CD14-positive monocyte (primary cell): ENCODE data around the gene ADGRF3. TPM values are rescaled to one million over a fixed set of nuclear protein-coding genes. Genes with fewer than 3 reads are reported as not detected.

Experiments used
- DNase-seq, 3 donors: peaks; one replicate each; pipeline ENCODE4 v3.0.0-alpha.2; 2011 to 2022
- H2AFZ ChIP-seq: 2 replicates; pipeline ENCODE4 v1.6.0; 2012; ENCODE audit warnings: mild to moderate bottlenecking, low read depth, low read length, inconsistent platforms; ENCODE audit not compliant: insufficient read depth, poor library complexity, severe bottlenecking
- H3K27ac ChIP-seq, 2 donors: 1 replicate in 1 of 2; 2 replicates in 1 of 2; pipeline ENCODE4 v1.5.1; 2012 to 2013; ENCODE audit warnings: low read length in 2 of 2, control low read depth in 1 of 2, inconsistent platforms in 1 of 2, low read depth in 1 of 2, mild to moderate bottlenecking in 1 of 2
- H3K27me3 ChIP-seq, 2 donors: one replicate each; pipeline versions ENCODE4 v1.6.0 to v1.6.1; 2011 to 2013; ENCODE audit warnings: low read length in 2 of 2; ENCODE audit not compliant: control insufficient read depth in 2 of 2, insufficient read depth in 2 of 2
- H3K36me3 ChIP-seq, 2 donors: replicated peaks in 1 of 2; 1 replicate in 1 of 2; 2 replicates in 1 of 2; pipeline versions ENCODE4 v1.5.1 to v1.6.1; 2012 to 2013; ENCODE audit warnings: low read length in 2 of 2, control low read depth in 1 of 2, inconsistent platforms in 1 of 2, mild to moderate bottlenecking in 1 of 2; ENCODE audit not compliant: insufficient read depth in 2 of 2, control insufficient read depth in 1 of 2
- H3K4me1 ChIP-seq, 2 donors: 1 replicate in 1 of 2; 2 replicates in 1 of 2; pipeline versions ENCODE4 v1.5.1 to v1.6.1; 2012 to 2013; ENCODE audit warnings: low read length in 2 of 2, control low read depth in 1 of 2, inconsistent platforms in 1 of 2, mild to moderate bottlenecking in 1 of 2, moderate library complexity in 1 of 2; ENCODE audit not compliant: insufficient read depth in 2 of 2, control insufficient read depth in 1 of 2
- H3K4me2 ChIP-seq: replicated peaks from 2 replicates; pipeline ENCODE3; 2012; ENCODE audit warnings: low read length, moderate library complexity, mild to moderate bottlenecking; ENCODE audit not compliant: poor library complexity, severe bottlenecking; ENCODE audit errors: extremely low read depth
- H3K4me3 ChIP-seq, 3 experiments: fragments of 200-600 bp in 1 of 3; sonication (generic) in 1 of 3; replicated peaks in 1 of 3; 1 replicate in 2 of 3; 2 replicates in 1 of 3; pipeline ENCODE4 v1.5.1; 2011 to 2013; ENCODE audit warnings: low read length in 3 of 3, mild to moderate bottlenecking in 3 of 3, control low read depth in 2 of 3, low read depth in 2 of 3, inconsistent platforms in 1 of 3, moderate library complexity in 1 of 3
- H3K79me2 ChIP-seq: 2 replicates; pipeline ENCODE4 v1.6.0; 2012; ENCODE audit warnings: mild to moderate bottlenecking, control low read depth, inconsistent platforms, low read length, moderate library complexity; ENCODE audit not compliant: insufficient read depth
- H3K9ac ChIP-seq: 2 replicates; pipeline ENCODE4 v1.6.0; 2017; ENCODE audit warnings: low read length, mild to moderate bottlenecking; ENCODE audit not compliant: insufficient read depth, poor library complexity, severe bottlenecking
- H3K9me3 ChIP-seq, 2 donors: replicated peaks in 1 of 2; 1 replicate in 1 of 2; 2 replicates in 1 of 2; pipeline versions ENCODE4 v1.5.1 to v1.6.1; 2012 to 2013; ENCODE audit warnings: low read length in 2 of 2, control low read depth in 1 of 2; ENCODE audit not compliant: control insufficient read depth in 1 of 2, insufficient read depth in 1 of 2
- H4K20me1 ChIP-seq: 2 replicates; pipeline ENCODE4 v1.6.0; 2012; ENCODE audit warnings: mild to moderate bottlenecking, low read length, control low read depth, moderate library complexity; ENCODE audit not compliant: insufficient read depth
- H3K27ac Mint-ChIP-seq, 7 donors: one replicate each; pipeline ENCODE4 v1.8.0; 2020; ENCODE audit warnings: mild to moderate bottlenecking in 7 of 7, mixed read lengths in 7 of 7, moderate library complexity in 6 of 7, inconsistent platforms in 2 of 7
- H3K27me3 Mint-ChIP-seq, 3 donors: one replicate each; pipeline ENCODE4 v1.8.0; 2021 to 2022; ENCODE audit warnings: low read depth in 3 of 3, mild to moderate bottlenecking in 3 of 3, mixed read lengths in 3 of 3, moderate library complexity in 3 of 3, inconsistent platforms in 1 of 3
- H3K36me3 Mint-ChIP-seq, 2 donors: one replicate each; pipeline ENCODE4 v1.8.0; 2020; ENCODE audit warnings: mixed read lengths in 2 of 2, inconsistent platforms in 1 of 2, mild to moderate bottlenecking in 1 of 2
- H3K4me1 Mint-ChIP-seq: one replicate; pipeline ENCODE4 v1.8.0; 2020; ENCODE audit warnings: mild to moderate bottlenecking, mixed read lengths
- H3K4me3 Mint-ChIP-seq, 2 donors: one replicate each; pipeline ENCODE4 v1.8.0; 2020; ENCODE audit warnings: mild to moderate bottlenecking in 2 of 2, mixed read lengths in 2 of 2, moderate library complexity in 1 of 2
- H3K9me3 Mint-ChIP-seq, 7 donors: one replicate each; pipeline ENCODE4 v1.8.0; 2020 to 2022; ENCODE audit warnings: mixed read lengths in 7 of 7, mild to moderate bottlenecking in 6 of 7, moderate library complexity in 6 of 7, inconsistent platforms in 2 of 7
- WGBS: methylation state at CpG from one replicate; pipeline ENCODE4 v1.1.5; 2013; ENCODE audit warnings: missing lambda C conversion rate; ENCODE audit not compliant: insufficient coverage; 5-methylcytosine and 5-hydroxymethylcytosine counted together
- intact Hi-C, 2 donors: fragments of 100-400 bp; cut with micrococcal nuclease; formaldehyde crosslinking; loops; one replicate each; pipeline versions ENCODE4 v1.15.0 to v1.15.1; 2023
- polyA plus RNA-seq, 3 donors: library from polyadenylated mRNA; depleted of rRNA in 1 of 3; unstranded in 2 of 3; stranded (reverse) in 1 of 3; fragments of 300-500 nt in 2 of 3; fragments of >200 nt in 1 of 3; fragmentation: Illumina TruSeq in 2 of 3; gene quantifications; 1 replicate in 2 of 3; 2 replicates in 1 of 3; pipeline ENCODE4 v1.2.3, GENCODE V29; 2012 to 2021
- TF ChIP-seq, protein P1 (sequence below): fragments of 200-600 bp; IDR thresholded peaks from one replicate; pipeline ENCODE4 v1.8.0; 2022; ENCODE audit warnings: antibody characterized with exemption, mild to moderate bottlenecking

Gene ADGRF3
- polyA plus RNA-seq, 3 donors, result 0.33 TPM; not detected in 2

DNA sequence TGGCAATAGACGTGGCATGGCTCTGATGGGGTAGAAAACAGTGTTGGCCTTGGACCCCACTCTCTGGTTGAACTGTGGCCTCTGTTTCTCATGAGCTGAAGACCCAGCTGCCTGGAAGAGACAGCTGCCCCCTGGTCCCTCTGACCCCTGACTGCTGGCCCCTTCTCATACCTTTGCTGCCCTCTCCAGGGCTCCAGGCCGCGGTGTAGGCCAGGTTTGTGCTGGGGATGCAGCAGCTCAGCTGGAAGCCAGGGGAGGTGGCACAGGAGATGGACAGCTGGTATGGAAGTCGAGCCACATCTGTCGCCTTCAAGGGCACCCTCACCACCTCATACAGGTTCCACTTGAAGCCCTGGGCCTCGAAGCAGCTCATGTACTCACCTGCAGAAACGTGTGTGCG is 32.3 kb downstream of the ADGRF3 start:
- no peak for DNase-seq

GRCh38 chr2:26313446-26313845 is 33.1 kb downstream of the ADGRF3 start:
- intact Hi-C loops, result no loop called here
- peaks cover 0 to 3% of the 10 kb centered on the region in 2 donors for H3K36me3 Mint-ChIP-seq
- Histone ChIP-seq H3K36me3 (no peaks in the 10 kb centered on the region), H3K9ac (no peak overlapping the region), H3K27me3 (no peaks in the 10 kb centered on the region), H2AFZ (no peak overlapping the region), H3K4me2 (no peak overlapping the region), H4K20me1 (no peaks in the 10 kb centered on the region), H3K27ac (no peak overlapping the region), H3K4me3 (no peak overlapping the region), H3K9me3 (no peaks in the 10 kb centered on the region), H3K79me2 (no peaks in the 10 kb centered on the region), H3K4me1 (no peaks in the 10 kb centered on the region)
- H3K4me3 Mint-ChIP-seq, result no peak overlapping the region
- TF ChIP-seq, protein P1, sequence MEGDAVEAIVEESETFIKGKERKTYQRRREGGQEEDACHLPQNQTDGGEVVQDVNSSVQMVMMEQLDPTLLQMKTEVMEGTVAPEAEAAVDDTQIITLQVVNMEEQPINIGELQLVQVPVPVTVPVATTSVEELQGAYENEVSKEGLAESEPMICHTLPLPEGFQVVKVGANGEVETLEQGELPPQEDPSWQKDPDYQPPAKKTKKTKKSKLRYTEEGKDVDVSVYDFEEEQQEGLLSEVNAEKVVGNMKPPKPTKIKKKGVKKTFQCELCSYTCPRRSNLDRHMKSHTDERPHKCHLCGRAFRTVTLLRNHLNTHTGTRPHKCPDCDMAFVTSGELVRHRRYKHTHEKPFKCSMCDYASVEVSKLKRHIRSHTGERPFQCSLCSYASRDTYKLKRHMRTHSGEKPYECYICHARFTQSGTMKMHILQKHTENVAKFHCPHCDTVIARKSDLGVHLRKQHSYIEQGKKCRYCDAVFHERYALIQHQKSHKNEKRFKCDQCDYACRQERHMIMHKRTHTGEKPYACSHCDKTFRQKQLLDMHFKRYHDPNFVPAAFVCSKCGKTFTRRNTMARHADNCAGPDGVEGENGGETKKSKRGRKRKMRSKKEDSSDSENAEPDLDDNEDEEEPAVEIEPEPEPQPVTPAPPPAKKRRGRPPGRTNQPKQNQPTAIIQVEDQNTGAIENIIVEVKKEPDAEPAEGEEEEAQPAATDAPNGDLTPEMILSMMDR, result no peak
- peaks cover 0 to 1% (median 0%) of the 10 kb centered on the region in 7 donors for H3K9me3 Mint-ChIP-seq
- H3K27me3 Mint-ChIP-seq, result peaks cover 0 to 3% (median 0%) of the 10 kb centered on the region in 3 donors
- no peaks in the 10 kb centered on the region for H3K4me1 Mint-ChIP-seq
- no peak for DNase-seq
- peak overlapping the region in 1 of 7 donors; percentile 39 for H3K27ac Mint-ChIP-seq
- WGBS, result 92% methylated on average over 10 of the region's 12 CpGs

More for the DNA sequence above, 32.3 kb downstream of the ADGRF3 start:
- Histone ChIP-seq H3K27me3 (no peaks in the 10 kb centered on the region), H3K4me3 (no peak overlapping the region), H3K9ac (no peak overlapping the region), H3K36me3 (no peaks in the 10 kb centered on the region), H3K9me3 (no peaks in the 10 kb centered on the region), H3K4me1 (no peaks in the 10 kb centered on the region), H3K79me2 (no peaks in the 10 kb centered on the region), H3K4me2 (no peak overlapping the region), H2AFZ (no peak overlapping the region), H3K27ac (no peak overlapping the region), H4K20me1 (no peaks in the 10 kb centered on the region)
- intact Hi-C loops, result no loop called here
- Mint-ChIP-seq H3K27me3 (peaks cover 0 to 5% (median 0%) of the 10 kb centered on the region in 3 donors), H3K9me3 (peaks cover 0 to 1% (median 0%) of the 10 kb centered on the region in 7 donors), H3K4me3 (no peak overlapping the region), H3K4me1 (peaks cover 4% of the 10 kb centered on the region), H3K36me3 (peaks cover 0 to 3% of the 10 kb centered on the region in 2 donors), H3K27ac (no peak overlapping the region)
- WGBS, result 91% methylated on average over 6 of the region's 8 CpGs
- TF ChIP-seq, protein P1, result no peak
